GM23248 (cell line): ENCODE measurements around the gene MPPED1.

Source experiments
- EZH2 ChIP-seq: fragments of 200-600 bp; sonication (generic); IDR thresholded peaks from 2 replicates; pipeline ENCODE4 v1.6.1; 2018; ENCODE audit warnings: antibody characterized with exemption, mild to moderate bottlenecking; ENCODE audit not compliant: insufficient read depth, poor library complexity, severe bottlenecking
- EZH2phosphoT487 ChIP-seq: fragments of 200-600 bp; sonication (generic); IDR thresholded peaks from 2 replicates; pipeline ENCODE4 v1.6.1; 2018; ENCODE audit warnings: antibody characterized with exemption, moderate library complexity, mild to moderate bottlenecking, low read depth; ENCODE audit not compliant: insufficient read depth

- no peak for TF ChIP-seq EZH2phosphoT487
- TF ChIP-seq EZH2: no peak
Observed at GRCh38 chr22:43516996-43517635, 105.3 kb downstream of the MPPED1 start.
